Iris pigment epithelial cell (primary cell): ENCODE measurements around the gene U2AF1L4.
A peak's percentile ranks its signal among the peaks of the same experiment; 100 is the strongest.
"Not testable (repeated sequence)": the region's sequence is repeated elsewhere in the genome, so short reads cannot be mapped to it uniquely, and the experiment has no call there.

Source experiments
- DNase-seq: peaks from one replicate; pipeline ENCODE4 v3.0.0-alpha.2; 2011; ENCODE audit warnings: low read depth

Gene U2AF1L4

DNA sequence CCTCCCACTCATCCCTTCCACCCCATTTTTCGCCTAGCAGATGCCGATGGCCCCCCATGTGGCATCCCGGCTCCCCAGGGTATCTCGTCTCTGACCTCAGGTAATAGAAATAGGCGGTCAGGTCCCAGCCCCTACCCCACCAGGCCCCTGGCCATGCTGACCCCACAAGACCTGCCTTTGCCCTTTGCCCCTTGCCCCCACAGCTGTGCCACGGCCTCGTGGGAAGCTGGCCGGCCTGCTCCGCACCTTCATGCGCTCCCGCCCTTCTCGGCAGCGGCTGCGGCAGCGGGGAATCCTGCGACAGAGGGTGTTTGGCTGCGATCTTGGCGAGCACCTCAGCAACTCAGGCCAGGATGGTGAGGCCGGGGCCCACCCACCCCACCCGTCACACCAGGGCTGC lies 35.5 kb upstream of the U2AF1L4 start:
- no peak for DNase-seq

DNA sequence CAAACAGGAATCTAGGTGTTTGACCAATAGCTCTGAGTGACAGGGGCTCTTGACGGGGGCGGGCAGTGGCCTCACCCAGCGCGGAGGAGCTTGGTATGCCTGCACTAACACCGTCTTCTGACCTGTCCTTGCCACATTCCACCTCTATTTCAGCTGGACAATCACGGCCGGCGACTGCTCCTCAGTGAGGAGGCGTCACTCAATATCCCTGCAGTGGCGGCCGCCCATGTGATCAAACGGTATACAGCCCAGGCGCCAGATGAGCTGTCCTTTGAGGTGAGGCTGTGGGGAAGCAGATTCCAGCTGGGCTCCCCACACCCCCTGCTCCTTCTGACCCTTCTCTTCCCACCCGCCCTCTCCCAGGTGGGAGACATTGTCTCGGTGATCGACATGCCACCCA lies 34.8 kb upstream of the U2AF1L4 start:
- DNase-seq: no peak

DNA sequence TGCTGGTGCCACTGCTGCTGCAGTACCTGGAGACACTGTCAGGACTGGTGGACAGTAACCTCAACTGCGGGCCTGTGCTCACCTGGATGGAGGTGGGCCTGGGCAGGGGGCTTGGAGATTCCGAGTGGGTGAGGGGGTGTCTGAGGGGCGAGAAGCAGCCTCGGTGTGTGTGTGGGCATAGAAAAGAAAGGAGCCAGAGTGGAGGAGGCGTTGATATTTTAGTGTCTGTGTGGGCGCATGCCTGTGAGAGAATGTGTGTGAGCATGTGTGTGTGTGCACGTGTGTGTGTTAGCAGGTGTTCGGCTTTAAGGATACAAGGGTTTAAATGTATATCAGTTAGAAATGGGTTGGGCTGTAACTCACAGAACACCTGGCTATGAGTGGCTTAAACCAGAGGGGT lies 33.8 kb upstream of the U2AF1L4 start:
- DNase-seq: no peak

DNA sequence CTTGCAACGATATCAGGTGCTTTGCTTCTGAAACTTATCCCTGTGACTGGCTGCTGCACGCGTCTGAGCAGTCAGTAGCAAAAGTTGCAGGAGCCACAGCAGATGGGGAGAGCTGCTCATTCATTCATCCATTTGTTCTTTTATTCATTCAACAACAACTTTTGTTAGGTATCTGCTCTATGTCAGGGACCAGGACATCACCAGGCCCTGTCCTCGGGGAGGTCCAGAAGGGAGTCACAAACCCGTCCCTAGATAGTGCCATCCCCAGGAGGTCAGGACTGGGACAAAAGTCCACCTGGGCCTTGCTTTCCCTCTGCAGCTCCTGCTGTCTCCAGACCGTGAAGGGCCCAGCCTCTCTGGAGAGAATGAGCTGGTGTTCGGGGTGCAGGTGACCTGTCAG lies 32.7 kb upstream of the U2AF1L4 start:
- no peak for DNase-seq

DNA sequence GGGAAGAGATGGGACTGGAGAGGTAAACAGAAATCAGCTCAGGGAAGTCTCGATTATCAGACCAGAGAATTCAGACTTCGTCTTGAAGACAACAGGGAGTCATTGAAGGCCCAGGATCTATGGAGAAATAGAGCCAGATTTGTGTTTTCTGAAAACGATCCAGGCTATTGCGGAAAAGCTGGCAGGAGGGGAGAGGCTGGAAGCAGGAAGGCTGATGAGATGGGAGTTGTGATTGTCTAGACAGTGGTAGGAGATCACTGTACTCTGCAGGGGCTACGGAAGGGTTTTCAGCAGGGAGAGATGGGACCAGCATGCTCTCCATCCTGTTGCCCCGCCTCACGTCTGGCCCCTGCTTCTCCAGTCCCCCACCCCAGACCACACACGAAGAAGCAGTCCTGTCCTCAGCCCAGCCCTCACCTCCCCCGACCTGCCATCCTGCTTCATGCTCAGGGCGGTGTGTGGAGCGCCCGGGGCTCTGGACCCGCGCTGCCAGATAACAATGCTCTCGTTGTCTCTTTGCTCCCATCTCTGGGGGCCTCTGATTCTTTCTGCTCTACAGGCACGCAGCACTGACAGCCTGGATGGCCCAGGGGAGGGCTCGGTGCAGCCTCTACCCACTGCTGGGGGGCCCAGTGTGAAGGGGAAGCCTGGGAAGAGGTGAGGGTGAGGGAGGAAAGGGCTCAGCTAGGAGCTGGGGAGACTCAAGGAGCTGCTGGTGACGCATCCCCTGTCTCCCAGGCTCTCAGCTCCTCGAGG lies 32.0 kb upstream of the U2AF1L4 start:
- DNase-seq: no peak

DNA sequence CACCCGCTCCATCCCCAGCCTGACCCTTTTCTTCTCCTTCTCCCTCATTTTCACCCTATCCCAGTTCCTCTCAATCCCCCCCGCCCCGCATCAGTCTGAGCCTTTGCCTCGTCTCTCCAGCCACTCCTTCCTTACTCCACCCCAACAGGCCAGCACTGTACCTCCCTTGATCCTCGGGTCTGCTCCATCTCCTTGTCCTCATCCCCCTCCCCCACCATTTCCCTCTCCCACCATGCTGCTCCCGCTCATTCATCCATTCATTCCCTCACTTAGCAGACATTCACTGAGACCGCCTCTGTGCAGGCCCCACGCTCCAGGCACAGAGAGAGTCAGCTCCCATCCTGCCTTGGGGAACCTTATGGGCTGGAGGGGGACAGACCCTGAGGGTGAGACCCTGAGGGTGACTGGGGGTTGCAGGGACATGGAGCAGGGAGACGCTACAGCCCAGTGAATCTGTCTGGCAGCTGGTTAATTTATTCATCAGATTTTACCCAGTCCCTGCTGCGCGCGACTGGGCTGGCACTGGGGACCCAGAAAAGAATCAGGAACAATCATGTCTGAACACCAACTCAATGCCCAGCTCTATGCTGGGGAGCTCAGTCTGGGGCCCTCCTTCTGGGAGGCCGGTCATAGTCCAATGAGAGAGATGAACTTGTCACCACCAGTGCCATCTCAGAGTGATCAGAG lies 31.0 kb upstream of the U2AF1L4 start:
- no peak for DNase-seq

DNA sequence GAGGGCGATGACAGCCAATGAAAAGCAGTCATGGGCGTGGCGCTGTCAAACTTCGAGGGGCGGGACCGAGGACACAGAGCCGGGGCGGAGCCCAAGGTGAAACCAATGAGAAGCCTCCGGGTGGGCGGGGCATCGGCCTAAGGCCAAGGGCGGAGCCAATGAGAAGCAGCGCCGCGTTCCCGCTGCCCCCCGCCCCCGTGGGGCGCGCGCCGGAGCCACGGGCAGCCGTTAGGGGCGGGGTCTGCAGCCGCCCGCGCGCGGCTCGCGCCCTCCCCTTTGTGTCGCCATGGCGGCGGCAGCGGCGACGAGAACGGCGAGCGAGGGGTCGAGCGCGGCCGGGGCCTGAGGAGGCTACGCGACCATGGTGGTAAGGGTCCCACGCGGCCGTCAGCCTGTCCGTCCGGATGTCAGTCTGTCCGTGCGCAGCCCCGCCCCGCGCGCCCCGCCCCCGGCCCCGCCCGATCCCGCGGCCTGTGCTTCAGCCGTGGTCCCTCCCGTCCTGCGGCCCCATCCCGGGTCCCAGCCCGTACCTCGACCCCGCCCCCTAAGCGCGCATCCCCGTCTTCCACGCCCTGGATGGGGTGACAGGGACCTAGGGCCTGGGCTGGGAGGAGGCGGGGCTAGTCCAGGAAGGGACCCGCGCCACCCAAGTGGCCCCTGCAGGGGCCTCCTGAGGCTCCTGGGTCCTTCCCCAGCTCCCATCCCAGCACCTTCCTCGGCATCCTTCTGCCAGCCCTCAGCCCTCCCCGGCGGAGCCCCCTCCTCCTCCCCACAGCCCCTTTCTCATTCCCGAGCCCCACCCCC lies 30.3 kb upstream of the U2AF1L4 start, which contains the start of gene ARHGAP33:
Gene ARHGAP33, plus strand, starts transcription at position 267 of the 804 bp plus-strand sequence. Its CDS starts 95 bp downstream, at position 362.
- peak; percentile 94 for DNase-seq

GRCh38 chr19:35775046-35775297 lies 29.8 kb upstream of the U2AF1L4 start:
- DNase-seq: no peak

GRCh38 chr19:35774274-35775045 lies 29.2 kb upstream of the U2AF1L4 start:
- no peak for DNase-seq

DNA sequence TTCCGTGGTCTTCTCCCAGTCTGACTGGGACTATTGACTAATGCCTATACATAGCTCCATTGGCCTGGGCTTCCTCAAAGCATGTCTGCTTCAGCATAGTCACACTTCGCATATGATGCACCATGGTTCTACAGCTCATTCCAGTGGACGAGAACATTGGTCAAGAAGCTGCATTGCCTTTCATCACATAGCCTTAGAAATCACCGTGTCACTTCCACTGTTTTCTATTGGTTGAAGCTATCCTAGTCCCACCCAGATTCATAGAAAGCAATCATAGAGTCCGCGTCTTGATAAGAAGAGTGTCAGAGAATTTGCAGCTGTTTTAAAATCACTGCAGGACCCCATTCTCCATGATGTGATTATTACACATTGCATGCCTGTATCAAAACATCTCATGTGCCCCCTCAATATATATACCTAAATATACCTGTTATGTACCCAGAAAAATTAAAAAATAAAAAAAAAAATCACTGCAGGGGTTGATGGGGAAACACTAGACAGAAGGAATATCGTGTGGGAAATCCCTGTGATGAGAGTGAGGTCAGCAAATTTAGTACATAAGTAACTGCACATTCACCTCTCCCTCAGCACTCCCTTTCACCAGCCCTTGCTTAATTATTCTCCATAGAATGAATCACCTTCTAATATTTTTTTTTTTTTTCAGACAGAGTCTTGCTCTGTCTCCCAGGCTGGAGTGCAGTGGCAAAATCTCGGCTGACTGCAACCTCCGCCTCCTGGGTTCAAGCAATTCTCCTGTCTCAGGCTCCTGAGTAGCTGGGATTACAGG lies 28.0 kb upstream of the U2AF1L4 start:
- DNase-seq: no peak

- DNase-seq: not testable (repeated sequence)
Measured at GRCh38 chr19:35772362-35772761, 27.1 kb upstream of the U2AF1L4 start.

GRCh38 chr19:35768082-35768421 lies 22.8 kb upstream of the U2AF1L4 start:
- DNase-seq: no peak

DNA sequence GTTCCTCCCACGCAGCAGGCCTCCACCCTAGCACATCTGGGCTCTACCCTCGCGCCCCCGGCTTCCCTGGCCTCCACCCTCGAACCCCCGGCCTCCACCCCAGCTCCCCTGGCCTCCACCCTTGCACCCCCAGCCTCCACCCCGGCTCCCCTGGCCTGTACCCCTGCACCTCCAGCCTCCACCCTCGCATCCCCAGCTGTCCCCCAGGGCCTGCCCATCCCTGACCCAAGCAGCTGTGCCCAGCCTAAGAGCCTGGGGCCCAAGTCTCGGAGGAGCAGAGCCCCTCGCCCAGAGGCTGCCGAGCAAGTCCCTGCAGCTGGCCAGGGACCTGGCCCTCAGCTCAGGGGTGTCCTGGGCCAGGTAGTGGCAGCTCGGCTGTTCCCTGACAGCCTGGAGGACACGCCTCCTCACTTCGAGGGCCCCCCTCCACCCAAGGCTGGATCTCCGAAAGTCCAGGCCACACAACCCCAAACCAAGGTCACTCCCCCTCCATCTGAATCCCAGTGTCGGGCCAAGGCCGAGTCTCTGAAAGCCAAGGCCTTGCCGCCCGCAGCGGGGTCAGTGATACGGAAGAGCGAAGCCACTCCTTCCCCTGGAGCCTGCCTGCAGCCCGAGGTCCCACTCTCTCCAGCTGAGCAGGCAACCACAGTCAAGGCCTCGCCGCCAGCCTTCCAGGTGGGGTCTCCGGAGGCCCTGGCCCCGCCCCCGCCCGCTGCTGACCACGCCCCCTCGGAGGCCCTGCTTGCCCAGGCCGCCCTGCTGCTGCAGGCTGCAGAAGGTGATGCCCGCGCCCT lies 22.3 kb upstream of the U2AF1L4 start:
- no peak for DNase-seq

DNA sequence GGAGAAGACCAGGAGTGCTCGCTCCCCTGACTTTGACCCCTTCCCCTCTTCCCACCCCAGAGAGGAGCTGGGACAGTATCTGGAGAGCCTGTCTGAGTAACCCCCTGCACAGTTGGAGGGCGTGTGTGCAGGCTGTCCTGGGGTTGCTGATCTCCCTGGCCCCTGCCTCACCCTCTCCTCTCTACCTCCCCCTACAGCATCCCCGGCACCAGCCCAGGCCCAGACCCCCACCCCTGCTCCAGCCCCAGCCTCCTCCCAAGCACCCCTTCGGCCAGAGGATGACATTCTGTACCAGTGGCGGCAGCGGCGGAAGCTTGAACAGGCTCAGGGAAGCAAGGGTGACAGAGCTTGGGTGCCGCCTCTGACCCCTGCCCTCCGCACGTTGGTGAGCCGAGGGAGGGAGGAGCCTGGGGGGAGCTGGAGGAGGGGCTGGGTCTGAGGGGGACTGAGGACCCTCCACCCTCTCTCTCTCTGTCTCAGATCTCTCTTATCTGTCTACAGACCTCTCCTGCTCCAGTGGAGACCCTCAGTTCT lies 21.4 kb upstream of the U2AF1L4 start:
- DNase-seq: no peak

DNA sequence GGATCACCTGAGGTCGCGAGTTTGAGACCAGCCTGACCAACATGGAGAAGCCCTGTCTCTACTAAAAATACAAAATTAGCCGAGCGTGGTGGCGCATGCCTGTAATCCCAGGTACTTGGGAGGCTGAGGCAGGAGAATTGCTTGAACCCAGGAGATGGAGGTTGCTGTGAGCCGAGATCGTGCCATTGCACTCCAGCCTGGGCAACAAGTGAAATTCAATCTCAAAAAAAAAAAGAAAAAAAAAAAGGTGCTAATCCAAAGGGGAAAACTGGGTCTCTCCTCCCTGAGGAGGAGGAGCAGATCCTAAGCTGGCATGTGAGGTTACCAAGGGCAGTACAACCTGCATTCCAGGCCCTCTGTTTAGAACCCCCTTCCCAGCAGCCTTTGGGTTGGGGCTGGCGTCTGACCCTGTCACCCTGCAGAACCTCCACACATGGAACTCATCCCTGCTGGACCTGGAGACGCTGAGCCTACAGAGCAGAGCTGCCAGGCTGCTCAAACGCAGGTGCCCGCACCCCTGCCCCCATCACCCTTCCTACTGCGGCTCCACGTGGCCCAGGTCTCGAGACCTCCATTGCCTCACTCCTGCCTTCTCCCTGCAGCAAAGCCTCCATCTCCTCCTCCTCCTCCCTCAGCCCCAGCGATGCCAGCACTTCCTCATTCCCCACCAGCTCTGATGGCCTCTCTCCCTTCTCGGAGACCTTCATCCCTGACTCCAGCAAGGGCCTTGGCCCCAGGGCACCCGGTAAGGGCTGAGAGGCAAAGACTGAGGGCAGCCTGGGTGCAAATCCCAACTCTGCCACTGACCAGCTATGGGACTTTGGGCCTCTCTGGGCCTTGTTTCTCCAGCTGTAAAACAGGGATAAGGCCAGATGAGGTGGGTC lies 19.5 kb upstream of the U2AF1L4 start:
- DNase-seq: no peak

- DNase-seq: no peak
Measured at GRCh38 chr19:35760711-35761349, 15.6 kb upstream of the U2AF1L4 start.

DNA sequence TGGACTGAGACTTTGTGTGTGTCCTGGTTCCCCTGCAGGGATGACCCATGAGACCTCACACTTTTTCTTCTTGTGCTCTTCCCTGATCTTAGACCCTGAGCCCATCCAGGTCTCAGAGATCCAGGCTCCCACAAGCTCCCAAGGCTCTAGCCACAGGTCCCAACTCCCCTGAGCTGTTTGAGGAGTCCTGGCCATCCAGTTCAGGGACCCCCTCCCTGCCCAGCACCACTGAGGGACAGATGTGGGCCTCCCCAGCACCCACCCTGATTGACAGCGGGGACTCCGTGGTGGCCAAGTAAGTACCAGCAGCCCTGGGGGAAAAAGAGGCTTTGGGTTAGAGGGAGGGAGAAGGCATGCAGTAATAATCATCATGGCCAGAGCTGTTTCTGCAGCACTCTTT lies 14.5 kb upstream of the U2AF1L4 start:
- DNase-seq: no peak

- DNase-seq: peak; percentile 100
Measured at GRCh38 chr19:35757749-35758608, 12.8 kb upstream of the U2AF1L4 start, which contains the start of gene PROSER3. TSS of gene PROSER3 (plus strand) at chr19:35758176. CDS start at chr19:35758216, 40 bp downstream.
